COLO829 (cell line): ENCODE results near the gene ZMYM2.

ENCODE experiments used
- DNase-seq: peaks from one replicate; pipeline ENCODE4 v3.0.0; 2012; ENCODE audit warnings: low spot score

The ZMYM2 gene

GRCh38 chr13:20105161-20105689 lies 146.7 kb downstream of the ZMYM2 start:
- no peak for DNase-seq

DNA sequence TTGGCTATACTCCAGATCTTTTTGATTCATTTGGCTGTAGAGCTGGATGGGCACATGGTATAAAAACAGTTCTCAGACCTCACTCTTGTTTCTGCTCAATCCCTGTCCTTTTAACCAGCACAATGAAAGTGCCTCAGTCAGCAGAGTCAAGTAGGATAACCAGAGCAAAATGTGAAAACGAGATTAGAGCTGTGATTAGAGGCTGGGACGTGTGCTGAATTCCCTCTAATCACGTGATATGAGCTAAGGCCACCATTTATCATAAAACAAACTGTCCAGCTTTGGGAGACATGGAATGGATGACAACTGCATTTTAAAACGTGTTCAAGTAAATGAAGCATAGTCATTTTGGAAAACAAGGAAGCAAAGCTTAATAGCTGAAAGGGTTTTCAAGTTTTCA lies 148.2 kb downstream of the ZMYM2 start:
- no peak for DNase-seq

- DNase-seq = no peak
Observed at GRCh38 chr13:20109037-20109436, 150.5 kb downstream of the ZMYM2 start.

- no peak for DNase-seq
Observed at GRCh38 chr13:20114066-20114610, 155.6 kb downstream of the ZMYM2 start.

DNA sequence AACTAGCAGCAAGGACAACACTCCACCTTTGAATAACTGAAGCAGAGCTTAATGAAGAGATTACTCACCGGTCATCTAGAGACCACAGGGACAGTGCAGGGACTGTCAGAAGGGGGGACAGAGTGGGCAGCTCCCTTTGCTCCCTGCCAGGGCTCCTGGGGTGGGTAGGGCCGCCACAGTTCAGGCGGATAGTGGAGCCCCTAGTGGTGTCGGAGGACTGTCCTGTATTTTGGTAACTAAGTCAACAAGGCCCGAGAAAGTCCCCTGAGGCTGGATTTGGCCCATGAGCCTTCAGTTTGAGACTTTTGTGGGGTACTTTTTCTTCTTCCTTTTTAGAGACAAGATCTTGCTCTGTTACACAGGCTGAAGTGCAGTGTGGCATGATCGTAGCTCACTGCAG lies 157.7 kb downstream of the ZMYM2 start:
- DNase-seq = no peak

- DNase-seq = peak; percentile 35
Observed at GRCh38 chr13:20118268-20119140, 160.0 kb downstream of the ZMYM2 start.

GRCh38 chr13:20119960-20120359 lies 161.4 kb downstream of the ZMYM2 start:
- no peak for DNase-seq

DNA sequence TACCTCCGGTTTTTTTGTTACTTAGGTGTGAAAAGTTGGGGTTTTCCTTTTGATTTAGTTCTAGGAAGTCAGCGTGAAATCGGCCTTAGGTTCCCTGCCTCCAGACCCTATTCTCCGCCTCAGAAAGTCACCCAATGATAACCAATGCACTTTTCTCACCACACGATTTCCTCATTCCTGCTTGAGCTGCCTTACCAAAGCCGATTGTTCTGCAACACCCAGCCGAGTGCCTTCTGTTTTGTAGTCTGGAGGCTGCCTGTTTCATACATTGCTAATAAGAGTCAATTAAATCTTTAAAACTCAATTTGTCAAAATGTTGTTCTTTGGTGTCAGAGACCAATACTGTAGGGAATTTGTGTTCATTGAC lies 162.6 kb downstream of the ZMYM2 start:
- peak; percentile 42 for DNase-seq

DNA sequence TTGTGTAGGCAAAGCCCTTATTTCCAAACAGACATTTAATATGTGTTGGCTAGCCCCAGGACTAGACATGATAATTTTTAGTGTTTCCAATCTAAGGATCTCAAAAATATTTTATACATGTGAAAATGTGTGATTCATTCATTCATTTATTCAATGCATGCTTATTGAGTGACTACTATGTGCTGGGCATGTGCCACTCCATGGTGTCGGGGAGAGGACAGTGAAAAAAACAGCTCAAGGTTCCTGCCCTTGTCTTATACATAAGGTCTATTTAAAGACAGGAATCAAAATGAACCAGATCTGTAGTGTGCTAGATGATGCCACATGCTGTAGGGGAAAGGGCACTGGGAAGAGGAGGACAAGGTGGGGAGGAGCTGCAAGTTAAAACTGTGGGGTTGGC lies 165.8 kb downstream of the ZMYM2 start:
- DNase-seq = no peak

GRCh38 chr13:20125129-20125782 lies 166.7 kb downstream of the ZMYM2 start:
- DNase-seq = peak; percentile 91

DNA sequence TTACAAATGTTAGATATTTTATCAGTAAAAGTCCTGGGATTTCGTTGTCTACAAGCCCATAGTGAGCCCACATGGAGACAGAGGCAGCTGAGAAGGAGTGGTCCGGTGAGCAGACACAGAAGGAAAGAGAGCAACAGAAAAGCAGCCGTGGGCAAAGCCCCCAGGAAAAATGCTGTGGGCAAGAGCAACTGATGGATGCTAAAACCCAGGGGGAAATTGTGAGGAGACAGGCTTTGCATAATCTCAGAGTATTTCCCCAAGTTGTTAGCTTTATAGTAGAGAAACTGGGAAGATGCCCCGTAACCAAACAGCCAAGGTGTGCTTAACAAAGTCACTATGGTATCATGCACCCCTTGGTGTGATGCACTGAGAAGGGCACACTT lies 167.2 kb downstream of the ZMYM2 start:
- no peak for DNase-seq

GRCh38 chr13:20126541-20127261 lies 168.2 kb downstream of the ZMYM2 start:
- DNase-seq = no peak

GRCh38 chr13:20127262-20127561 lies 168.7 kb downstream of the ZMYM2 start:
- DNase-seq = no peak

GRCh38 chr13:20127562-20128458 lies 169.3 kb downstream of the ZMYM2 start:
- DNase-seq = no peak

GRCh38 chr13:20128459-20128931 lies 170.0 kb downstream of the ZMYM2 start:
- no peak for DNase-seq

GRCh38 chr13:20129076-20129475 lies 170.5 kb downstream of the ZMYM2 start:
- DNase-seq = no peak

GRCh38 chr13:20130012-20130411 lies 171.5 kb downstream of the ZMYM2 start:
- DNase-seq = no peak

GRCh38 chr13:20130652-20131051 lies 172.1 kb downstream of the ZMYM2 start:
- DNase-seq = no peak

DNA sequence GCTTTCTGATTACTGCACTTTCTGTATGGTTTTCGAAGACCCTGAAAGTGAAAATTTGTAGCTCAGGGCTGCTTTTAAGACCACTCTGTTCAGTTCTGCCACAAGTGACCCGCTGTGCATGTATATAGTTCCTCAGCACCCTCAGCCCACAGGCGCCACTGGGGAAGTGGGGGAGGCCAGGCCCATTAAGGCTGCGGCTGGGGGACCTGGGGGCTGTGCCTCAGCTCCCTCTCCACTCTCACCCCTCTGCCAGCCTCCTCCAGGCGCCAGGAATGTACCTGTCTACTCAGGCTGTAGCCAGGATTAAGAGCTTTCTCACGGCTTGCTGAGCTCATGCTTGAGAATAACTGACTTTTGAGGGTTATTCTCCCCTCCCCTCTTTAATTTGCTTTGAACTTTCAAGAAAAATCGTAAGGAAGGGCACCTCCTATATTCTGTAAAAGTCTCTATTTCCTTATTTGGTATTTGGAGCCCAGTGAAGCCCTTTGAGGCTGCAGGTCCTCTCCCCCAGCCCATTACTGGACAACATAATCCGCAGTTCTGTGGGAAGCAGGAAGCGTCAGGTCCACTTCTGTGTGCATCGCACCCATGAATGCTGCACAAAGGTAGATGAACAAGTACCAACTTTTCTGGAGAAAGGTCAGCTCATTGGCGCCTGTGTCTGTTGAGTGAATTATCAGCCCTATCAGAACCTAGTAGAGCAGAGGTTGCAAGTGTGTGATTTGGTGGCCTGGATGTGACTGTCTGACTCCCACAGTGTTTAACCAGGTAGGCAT lies 172.7 kb downstream of the ZMYM2 start:
- DNase-seq = no peak

GRCh38 chr13:20132052-20132634 lies 173.6 kb downstream of the ZMYM2 start:
- DNase-seq = no peak
